ENCODE measurements around the gene HHAT. TPM values are rescaled to one million over a fixed set of nuclear protein-coding genes. Genes with fewer than 3 reads are reported as not detected.

The HHAT gene
- total RNA-seq, 1 donor from 2014 or later, result 2.3 TPM

- Mint-ChIP-seq H3K4me1 (ENCODE audit: low read depth, unreplicated experiment) (peaks cover 4% of the 10 kb centered on the region), H3K36me3 (ENCODE audit: unreplicated experiment) (no peaks in the 10 kb centered on the region), H3K9me3 (ENCODE audit: unreplicated experiment) (no peaks in the 10 kb centered on the region), H3K4me3 (ENCODE audit: unreplicated experiment) (no peak overlapping the region), H3K27ac (ENCODE audit: unreplicated experiment) (no peak overlapping the region), H3K27me3 (ENCODE audit: unreplicated experiment) (no peaks in the 10 kb centered on the region)
- DNase-seq, result no peak
- TF ChIP-seq CTCF (IDR thresholded peaks at IDR 0.05; ENCODE audit: partially characterized antibody, unreplicated experiment), result no peak
Observed at GRCh38 chr1:210366767-210367166, 38.1 kb downstream of the HHAT start.

- no peaks in the 10 kb centered on the region for H3K9me3 Mint-ChIP-seq (ENCODE audit: unreplicated experiment)
Observed at GRCh38 chr1:210367566-210367965, 38.9 kb downstream of the HHAT start.

GRCh38 chr1:210369425-210369824 is 40.7 kb downstream of the HHAT start:
- no peaks in the 10 kb centered on the region for H3K9me3 Mint-ChIP-seq (ENCODE audit: unreplicated experiment)
- H3K36me3 Mint-ChIP-seq (ENCODE audit: unreplicated experiment), result no peaks in the 10 kb centered on the region
- TF ChIP-seq CTCF (IDR thresholded peaks at IDR 0.05; ENCODE audit: partially characterized antibody, unreplicated experiment), result no peak
- no peak overlapping the region for H3K4me3 Mint-ChIP-seq (ENCODE audit: unreplicated experiment)
- no peak overlapping the region for H3K27ac Mint-ChIP-seq (ENCODE audit: unreplicated experiment)
- H3K4me1 Mint-ChIP-seq (ENCODE audit: low read depth, unreplicated experiment), result peaks cover 6% of the 10 kb centered on the region
- DNase-seq, result no peak
- H3K27me3 Mint-ChIP-seq (ENCODE audit: unreplicated experiment), result no peaks in the 10 kb centered on the region

More at GRCh38 chr1:210367566-210367965, 38.9 kb downstream of the HHAT start:
- Mint-ChIP-seq H3K27me3 (ENCODE audit: unreplicated experiment) (no peaks in the 10 kb centered on the region), H3K36me3 (ENCODE audit: unreplicated experiment) (no peaks in the 10 kb centered on the region), H3K27ac (ENCODE audit: unreplicated experiment) (no peak overlapping the region), H3K4me1 (ENCODE audit: low read depth, unreplicated experiment) (peaks cover 4% of the 10 kb centered on the region), H3K4me3 (ENCODE audit: unreplicated experiment) (no peak overlapping the region)
- TF ChIP-seq CTCF (IDR thresholded peaks at IDR 0.05; ENCODE audit: partially characterized antibody, unreplicated experiment), result no peak
- no peak for DNase-seq

GRCh38 chr1:210371916-210372315 is 43.2 kb downstream of the HHAT start:
- no peaks in the 10 kb centered on the region for H3K36me3 Mint-ChIP-seq (ENCODE audit: unreplicated experiment)
- no peaks in the 10 kb centered on the region for H3K9me3 Mint-ChIP-seq (ENCODE audit: unreplicated experiment)
- H3K4me1 Mint-ChIP-seq (ENCODE audit: low read depth, unreplicated experiment), result peaks cover 6% of the 10 kb centered on the region
- no peak for TF ChIP-seq CTCF (IDR thresholded peaks at IDR 0.05; ENCODE audit: partially characterized antibody, unreplicated experiment)
- no peaks in the 10 kb centered on the region for H3K27me3 Mint-ChIP-seq (ENCODE audit: unreplicated experiment)
- DNase-seq, result no peak
- no peak overlapping the region for H3K4me3 Mint-ChIP-seq (ENCODE audit: unreplicated experiment)
- H3K27ac Mint-ChIP-seq (ENCODE audit: unreplicated experiment), result no peak overlapping the region

- Mint-ChIP-seq H3K27me3 (ENCODE audit: unreplicated experiment) (no peaks in the 10 kb centered on the region), H3K4me3 (ENCODE audit: unreplicated experiment) (no peak overlapping the region), H3K27ac (ENCODE audit: unreplicated experiment) (no peak overlapping the region), H3K4me1 (ENCODE audit: low read depth, unreplicated experiment) (peaks cover 3% of the 10 kb centered on the region), H3K9me3 (ENCODE audit: unreplicated experiment) (no peaks in the 10 kb centered on the region), H3K36me3 (ENCODE audit: unreplicated experiment) (no peaks in the 10 kb centered on the region)
- no peak for DNase-seq
- TF ChIP-seq CTCF (IDR thresholded peaks at IDR 0.05; ENCODE audit: partially characterized antibody, unreplicated experiment), result no peak
Observed at GRCh38 chr1:210372491-210372890, 43.8 kb downstream of the HHAT start.
